HG03442 (cell line): ENCODE measurements around the gene SPSB3.
A peak's percentile ranks its signal among the peaks of the same experiment; 100 is the strongest.

Experiments
- ATAC-seq: cut with Tn5 transposase; IDR thresholded peaks from one replicate; pipeline ENCODE4 v1.9.1; 2021; ENCODE audit warnings: mild to moderate bottlenecking, moderate library complexity; ENCODE audit not compliant: unreplicated experiment

Gene SPSB3

GRCh38 chr16:1775846-1776671, 6.3 kb downstream of the SPSB3 start:
- ATAC-seq, result no peak

- no peak for ATAC-seq
Observed at GRCh38 chr16:1775006-1775845, 7.1 kb downstream of the SPSB3 start.

GRCh38 chr16:1774448-1774780, 8.0 kb downstream of the SPSB3 start:
- ATAC-seq, result no peak

DNA sequence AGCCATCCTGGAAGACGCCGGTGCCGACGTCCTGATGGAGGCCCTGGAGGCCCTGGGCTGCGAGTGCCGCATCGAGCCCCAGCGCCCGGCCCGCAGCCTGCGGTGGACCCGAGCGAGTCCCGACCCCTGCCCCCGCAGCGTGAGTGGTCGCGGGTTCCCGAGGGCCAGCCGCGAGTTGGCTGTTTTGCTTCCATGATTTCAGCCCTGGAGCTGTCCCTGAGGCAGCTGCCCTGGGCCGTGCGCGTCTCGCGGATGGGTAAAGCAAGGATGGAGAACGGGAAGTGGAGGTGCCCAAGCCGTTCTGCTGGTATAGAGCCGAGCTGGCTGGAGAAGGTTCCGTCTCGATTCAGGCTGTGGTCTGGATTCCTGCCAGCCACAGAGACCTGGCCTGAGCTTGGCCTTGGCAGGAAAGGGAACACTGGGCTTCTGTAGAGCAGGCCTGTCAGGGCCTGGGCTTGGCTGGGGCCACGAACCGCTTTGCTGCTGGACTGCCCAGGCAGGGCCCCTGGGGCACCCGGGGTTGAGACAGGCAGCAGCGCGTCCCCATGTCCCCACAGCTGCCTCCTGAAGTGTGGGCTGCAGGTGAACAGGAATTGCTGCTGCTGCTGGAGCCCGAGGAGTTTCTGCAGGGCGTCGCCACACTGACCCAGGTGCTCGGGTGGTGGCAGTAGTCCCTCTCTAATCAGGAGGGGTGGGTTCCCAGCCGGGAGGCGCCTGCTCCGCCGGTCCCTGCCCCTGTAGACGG, 8.5 kb downstream of the SPSB3 start:
- peak; percentile 8 for ATAC-seq

GRCh38 chr16:1772908-1773702, 9.3 kb downstream of the SPSB3 start, which contains the start of gene MRPS34:
Gene MRPS34, minus strand, starts transcription at chr16:1773134. Its CDS starts 15 bp downstream, at chr16:1773119.
- peak; percentile 37 for ATAC-seq

- peak; percentile 4 for ATAC-seq
Observed at GRCh38 chr16:1772362-1772907, 9.9 kb downstream of the SPSB3 start, which contains the start of gene EME2. Gene EME2, plus strand, starts transcription at chr16:1772810. Its CDS starts 418 bp downstream, at chr16:1773228.

- no peak for ATAC-seq
Observed at GRCh38 chr16:1771864-1772361, 10.5 kb downstream of the SPSB3 start.

DNA sequence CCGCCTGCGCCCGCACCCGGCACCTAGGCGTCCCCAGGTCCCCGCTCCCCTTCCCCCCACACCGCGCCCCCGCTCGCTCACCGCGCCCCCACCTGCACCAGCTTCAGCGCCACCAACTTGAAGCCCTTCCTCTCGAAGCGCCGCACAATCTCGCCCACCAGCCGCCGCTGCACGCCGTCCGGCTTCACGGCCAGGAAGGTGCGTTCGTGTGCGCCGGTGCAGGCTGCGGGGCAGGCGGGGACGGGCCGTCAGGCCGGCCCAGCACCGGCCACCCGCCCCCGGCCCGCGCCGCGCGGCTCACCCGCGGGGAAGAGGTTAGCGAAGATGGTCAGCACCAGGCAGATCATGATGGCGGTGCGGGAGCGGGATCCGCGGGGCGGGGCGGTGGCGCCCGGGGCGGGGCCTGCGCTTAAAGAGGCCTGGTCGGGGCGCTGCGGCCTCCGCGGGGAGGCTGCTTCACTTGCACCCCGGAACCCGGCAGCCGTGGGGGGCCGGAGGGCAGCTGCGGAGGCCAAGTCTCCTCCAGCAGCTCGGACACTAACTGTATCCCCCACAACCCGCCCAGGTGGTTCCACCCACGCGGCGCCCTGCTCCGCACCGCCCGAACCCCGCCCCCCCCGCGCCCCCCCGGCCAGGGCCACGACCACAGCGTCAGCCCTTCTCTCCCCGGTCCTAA, 11.0 kb downstream of the SPSB3 start, which contains the start of gene NME3:
NME3 (minus strand) TSS at position 356 of the 676 bp plus-strand sequence; CDS start at position 347, 9 bp downstream.
- ATAC-seq, result no peak

- ATAC-seq, result no peak
Observed at GRCh38 chr16:1770328-1771187, 11.8 kb downstream of the SPSB3 start.

- ATAC-seq, result no peak
Observed at GRCh38 chr16:1769402-1770300, 12.7 kb downstream of the SPSB3 start.

DNA sequence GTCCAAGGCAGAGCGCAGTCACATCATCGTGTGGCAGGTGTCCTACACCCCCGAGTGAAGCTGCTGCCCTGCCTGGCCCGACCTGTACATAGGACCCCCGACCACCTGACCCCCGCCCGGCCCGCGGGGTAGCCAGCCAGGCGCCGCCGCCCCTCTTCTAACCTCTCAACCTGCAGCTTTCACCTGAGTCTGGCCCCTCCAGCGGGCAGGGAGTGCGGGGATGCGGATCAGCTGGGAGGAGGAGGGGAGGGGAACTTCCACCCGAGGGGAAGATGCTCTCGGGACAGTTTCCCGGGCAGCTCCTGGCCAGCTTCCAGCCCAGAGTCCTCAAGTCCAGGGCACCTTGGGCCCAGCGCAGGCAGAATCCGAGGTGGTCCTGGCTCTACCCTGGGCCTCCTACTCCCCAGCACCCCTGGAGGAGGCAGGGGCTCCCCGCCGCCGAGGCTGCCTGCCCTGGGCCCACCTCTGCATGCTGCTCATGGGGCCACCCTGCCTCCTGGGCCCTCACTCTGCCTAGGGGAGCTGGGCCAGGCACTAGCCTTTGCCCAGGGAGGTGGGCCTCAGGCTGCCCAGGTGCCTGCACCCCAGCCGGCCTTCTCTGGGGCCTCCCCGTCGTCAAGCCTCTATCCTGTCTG, 13.5 kb downstream of the SPSB3 start:
- ATAC-seq, result no peak

DNA sequence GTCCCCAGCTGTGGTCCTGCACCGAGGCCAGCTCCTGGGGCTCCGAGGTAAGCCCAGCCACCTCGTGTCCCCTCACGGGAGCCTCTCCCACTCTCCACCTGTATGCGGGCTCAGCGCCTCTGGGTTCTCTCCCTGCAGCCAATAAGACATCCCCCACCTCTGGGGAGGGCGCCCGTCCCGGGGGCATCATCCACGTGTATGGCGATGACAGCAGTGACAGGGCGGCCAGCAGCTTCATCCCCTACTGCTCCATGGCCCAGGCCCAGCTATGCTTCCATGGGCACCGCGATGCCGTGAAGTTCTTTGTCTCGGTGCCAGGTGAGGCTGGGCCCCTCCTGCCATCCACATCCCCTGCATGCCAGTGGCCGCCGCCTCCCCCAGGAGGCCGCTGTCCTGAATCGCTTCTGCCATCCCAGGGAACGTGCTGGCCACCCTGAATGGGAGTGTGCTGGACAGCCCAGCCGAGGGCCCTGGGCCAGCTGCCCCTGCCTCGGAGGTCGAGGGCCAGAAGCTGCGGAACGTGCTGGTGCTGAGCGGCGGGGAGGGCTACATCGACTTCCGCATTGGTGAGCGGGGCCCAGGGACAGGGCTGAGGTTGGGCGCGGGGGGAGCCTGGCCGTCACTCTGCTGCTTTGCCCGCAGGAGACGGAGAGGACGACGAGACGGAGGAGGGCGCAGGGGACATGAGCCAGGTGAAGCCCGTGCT, 14.2 kb downstream of the SPSB3 start:
- no peak for ATAC-seq

GRCh38 chr16:1767116-1767994, 15.0 kb downstream of the SPSB3 start:
- ATAC-seq, result no peak

DNA sequence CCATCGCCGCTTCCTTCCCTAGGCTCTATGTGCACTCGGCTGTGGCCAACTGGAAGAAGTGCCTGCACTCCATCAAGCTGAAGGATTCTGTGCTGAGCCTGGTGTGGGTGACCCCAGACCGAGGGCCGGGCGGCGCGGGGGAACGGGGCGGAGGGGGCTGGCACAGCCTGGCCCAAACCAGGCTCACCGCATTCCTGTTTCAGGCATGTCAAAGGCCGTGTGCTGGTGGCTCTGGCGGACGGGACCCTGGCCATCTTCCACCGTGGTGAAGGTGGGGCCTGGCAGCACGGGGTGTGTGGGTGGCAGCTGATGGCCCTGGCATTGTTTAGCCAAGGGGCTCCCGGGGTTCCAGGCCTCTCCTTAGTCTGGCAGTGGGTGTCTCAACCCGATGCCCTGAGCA, 15.7 kb downstream of the SPSB3 start:
- ATAC-seq, result no peak

GRCh38 chr16:1766231-1766630, 16.1 kb downstream of the SPSB3 start:
- no peak for ATAC-seq
